CD4-positive, alpha-beta T cell treated with Interferon gamma for 1 hour (primary cell): Measurements from ENCODE around the gene TAS1R3.

ENCODE experiments used
- DNase-seq: peaks from one replicate; pipeline ENCODE4 v3.0.0-alpha.2; 2020

TAS1R3 gene

GRCh38 chr1:1371746-1372711 is 40.9 kb downstream of the TAS1R3 start:
- peak; percentile 66 for DNase-seq

DNA sequence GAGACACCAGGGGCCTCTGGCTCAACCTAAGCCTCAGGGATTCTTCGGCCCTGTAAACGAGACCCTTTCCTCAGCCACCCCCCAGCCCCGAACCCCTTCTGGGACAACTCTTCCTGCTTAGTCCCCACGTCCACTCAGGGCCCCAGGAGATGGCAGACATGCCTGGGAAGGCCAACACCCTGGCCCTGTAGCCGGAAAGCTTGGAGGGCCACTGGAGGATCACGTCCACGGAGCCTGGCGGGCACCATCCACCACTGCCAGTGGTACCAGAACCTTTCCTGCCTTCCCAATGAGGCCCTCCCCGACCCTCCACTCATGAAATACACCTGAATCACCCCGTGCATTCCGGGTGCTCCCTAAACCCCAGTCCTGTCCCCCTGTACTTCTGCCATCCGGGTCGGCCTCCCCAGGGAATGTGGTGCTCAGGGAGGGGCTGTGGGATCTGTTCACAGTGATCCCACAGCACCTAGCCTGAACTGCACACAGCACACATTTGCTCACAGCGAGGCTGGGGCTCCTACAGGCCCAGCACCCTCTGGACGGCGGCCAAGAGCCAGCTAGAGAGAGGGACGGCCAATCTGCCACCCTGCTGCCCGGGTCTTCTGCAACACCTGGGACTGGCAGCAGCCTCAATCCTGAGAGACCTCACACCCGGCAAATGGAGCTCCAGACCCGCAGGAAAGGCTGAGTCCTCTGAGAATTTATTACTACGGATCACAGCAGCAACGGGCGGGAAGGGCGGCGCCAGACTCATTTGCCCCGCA is 42.2 kb downstream of the TAS1R3 start:
- no peak for DNase-seq

GRCh38 chr1:1373815-1374588 is 42.9 kb downstream of the TAS1R3 start:
- DNase-seq, result no peak

DNA sequence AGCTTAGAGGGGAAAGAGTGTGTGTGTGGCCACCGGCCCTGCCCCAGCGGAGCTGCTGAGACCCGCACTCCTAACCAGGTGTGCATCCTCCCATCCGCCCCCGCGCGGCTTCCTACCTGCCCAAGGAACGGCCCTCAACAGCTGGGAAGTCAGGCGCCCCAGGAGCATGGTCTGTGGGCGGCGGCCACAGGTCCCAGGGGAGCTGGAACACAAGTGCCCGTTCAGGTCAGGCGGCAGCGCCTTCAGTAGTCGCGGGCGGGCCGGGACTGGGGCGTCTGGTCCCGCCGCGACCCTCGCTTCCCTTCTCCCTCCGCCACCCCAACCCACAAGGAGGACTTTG is 43.5 kb downstream of the TAS1R3 start:
- DNase-seq, result no peak

DNA sequence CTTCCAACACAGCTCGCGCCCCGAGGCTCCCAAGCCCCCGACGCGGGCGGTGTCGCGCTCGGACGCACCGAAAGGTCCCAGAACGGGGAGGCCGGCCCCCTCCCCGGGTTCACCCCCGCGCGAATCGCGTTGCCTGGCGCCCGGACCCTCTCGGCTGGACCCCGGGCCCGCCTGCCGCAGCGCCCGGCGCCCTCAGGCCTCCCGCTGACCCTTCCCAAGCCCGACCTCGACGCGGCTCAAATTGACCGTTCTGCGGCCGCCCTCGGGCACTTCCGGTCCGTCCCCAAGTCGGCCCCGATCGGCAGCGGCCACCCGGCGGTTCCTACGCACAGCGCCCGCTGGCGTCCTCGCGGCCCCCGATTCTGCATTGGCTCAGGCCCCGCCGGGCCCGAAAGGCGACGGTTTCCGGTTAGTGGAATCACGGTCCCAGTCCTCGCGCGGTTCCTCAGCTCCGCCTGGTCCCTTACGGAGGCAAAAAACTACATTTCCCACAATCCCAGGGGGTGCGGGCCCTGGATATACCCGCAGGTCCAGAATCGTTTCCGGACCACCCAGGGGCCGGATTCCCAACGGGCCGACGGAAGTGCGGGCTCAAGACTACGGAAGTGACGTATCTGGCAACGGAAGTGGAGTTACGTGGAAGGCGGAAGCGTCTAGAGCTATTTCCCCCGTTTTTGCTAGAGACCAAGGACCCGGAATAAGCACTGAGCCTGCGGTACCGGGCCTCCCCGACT is 44.0 kb downstream of the TAS1R3 start, which contains the start of gene AURKAIP1:
Gene AURKAIP1 (minus strand): TSS at position 279 of the 734 bp plus-strand sequence. CDS start 451 bp downstream, outside the sequence.
- peak; percentile 99 for DNase-seq

- DNase-seq, result no peak
These were observed 45.6 kb downstream of the TAS1R3 start for GRCh38 chr1:1376551-1377226.

- DNase-seq, result no peak
These were observed 46.6 kb downstream of the TAS1R3 start for GRCh38 chr1:1377540-1378205.

GRCh38 chr1:1380860-1381259 is 49.8 kb downstream of the TAS1R3 start:
- no peak for DNase-seq

- DNase-seq, result no peak
These were observed 50.2 kb downstream of the TAS1R3 start for GRCh38 chr1:1381294-1381693.
